Bone marrow (tissue), 2 donors: ENCODE data around the gene PARD3.

Experiments
- DNase-seq, 2 donors: peaks; one replicate each; lab custom pipeline; 2025; lab: John Stamatoyannopoulos, UW

The PARD3 gene

GRCh38 chr10:34689053-34689452 is 126.0 kb downstream of the PARD3 start:
- DNase-seq = no peak

- no peak for DNase-seq
Measured at GRCh38 chr10:34687434-34688210, 127.5 kb downstream of the PARD3 start.

- DNase-seq = no peak
Measured at GRCh38 chr10:34682580-34682979, 132.5 kb downstream of the PARD3 start.

- DNase-seq = no peak
Measured at GRCh38 chr10:34681933-34682332, 133.2 kb downstream of the PARD3 start.

- no peak for DNase-seq
Measured at GRCh38 chr10:34679177-34679576, 135.9 kb downstream of the PARD3 start.

- DNase-seq = no peak
Measured at GRCh38 chr10:34677591-34677990, 137.5 kb downstream of the PARD3 start.

GRCh38 chr10:34677132-34677531 is 138.0 kb downstream of the PARD3 start:
- no peak for DNase-seq

GRCh38 chr10:34674176-34674575 is 140.9 kb downstream of the PARD3 start:
- no peak for DNase-seq

GRCh38 chr10:34670081-34670480 is 145.0 kb downstream of the PARD3 start:
- no peak for DNase-seq

GRCh38 chr10:34669079-34669478 is 146.0 kb downstream of the PARD3 start:
- no peak for DNase-seq

- DNase-seq = no peak
Measured at GRCh38 chr10:34667177-34667576, 147.9 kb downstream of the PARD3 start.

- no peak for DNase-seq
Measured at GRCh38 chr10:34666008-34666704, 148.9 kb downstream of the PARD3 start.

- no peak for DNase-seq
Measured at GRCh38 chr10:34664706-34665105, 150.4 kb downstream of the PARD3 start.

GRCh38 chr10:34661580-34661979 is 153.5 kb downstream of the PARD3 start:
- DNase-seq = no peak

GRCh38 chr10:34658934-34659333 is 156.2 kb downstream of the PARD3 start:
- no peak for DNase-seq

GRCh38 chr10:34656661-34657060 is 158.4 kb downstream of the PARD3 start:
- DNase-seq = no peak

GRCh38 chr10:34655286-34656170 is 159.6 kb downstream of the PARD3 start:
- peak in 1 of 2 donors; percentile 11 for DNase-seq

- no peak for DNase-seq
Measured at GRCh38 chr10:34654211-34654610, 160.9 kb downstream of the PARD3 start.

- no peak for DNase-seq
Measured at GRCh38 chr10:34653530-34653929, 161.6 kb downstream of the PARD3 start.

- no peak for DNase-seq
Measured at GRCh38 chr10:34651416-34652195, 163.5 kb downstream of the PARD3 start.

GRCh38 chr10:34650156-34650555 is 164.9 kb downstream of the PARD3 start:
- DNase-seq = no peak

GRCh38 chr10:34649385-34649784 is 165.7 kb downstream of the PARD3 start:
- no peak for DNase-seq
